CD4-positive, alpha-beta T cell (primary cell): Measurements from ENCODE around the gene HACD1. TPM values are rescaled to one million over a fixed set of nuclear protein-coding genes. Genes with fewer than 3 reads are reported as not detected.

Experiments
- ATAC-seq: fragments of 200-7000 bp; cut with Tn5 transposase; one replicate; pipeline ENCODE4 v1.10.0; 2022; ENCODE audit warnings: mild to moderate bottlenecking; ENCODE audit not compliant: poor library complexity
- CTCF ChIA-PET: fragments of 350-600 bp; sonication (Branson Sonifier 250); formaldehyde crosslinking; loops from one replicate; lab custom pipeline; 2021; ENCODE audit warnings: antibody characterized with exemption, inconsistent platforms; lab: Charles Lee
- POLR2A ChIA-PET: fragments of 350-600 bp; sonication (Branson Sonifier 250); formaldehyde crosslinking; loops from one replicate; lab custom pipeline; 2021; ENCODE audit warnings: antibody characterized with exemption, inconsistent platforms; lab: Charles Lee
- DNase-seq, 14 experiments: peaks; one replicate each; pipeline ENCODE4 v3.0.0-alpha.2; 2013 to 2020; ENCODE audit warnings: mixed read lengths in 2 of 14
- H3K27ac ChIP-seq, 2 donors: one replicate each; pipeline versions ENCODE4 v1.5.1 to v1.7.0; 2013; ENCODE audit warnings: low read length in 2 of 2, low read depth in 1 of 2, mild to moderate bottlenecking in 1 of 2
- H3K27me3 ChIP-seq, 2 experiments: 1 replicate in 1 of 2; 2 replicates in 1 of 2; pipeline versions ENCODE4 v1.6.1 to v1.7.0; 2013; ENCODE audit warnings: low read length in 2 of 2, control low read depth in 1 of 2, mild to moderate bottlenecking in 1 of 2, moderate library complexity in 1 of 2; ENCODE audit not compliant: insufficient read depth in 2 of 2, control insufficient read depth in 1 of 2
- H3K36me3 ChIP-seq: one replicate; pipeline ENCODE4 v1.6.1; 2013; ENCODE audit warnings: low read length, control low read depth; ENCODE audit not compliant: insufficient read depth
- H3K4me1 ChIP-seq: one replicate; pipeline ENCODE4 v1.6.1; 2013; ENCODE audit warnings: low read length, control low read depth; ENCODE audit not compliant: insufficient read depth
- H3K4me3 ChIP-seq: one replicate; pipeline ENCODE4 v1.5.1; 2013; ENCODE audit warnings: mild to moderate bottlenecking, low read length, moderate library complexity
- H3K9me3 ChIP-seq, 2 experiments: 1 replicate in 1 of 2; 2 replicates in 1 of 2; pipeline versions ENCODE4 v1.6.1 to v1.7.0; 2013; ENCODE audit warnings: low read length in 2 of 2, mild to moderate bottlenecking in 2 of 2, control low read depth in 1 of 2, moderate library complexity in 1 of 2; ENCODE audit not compliant: control insufficient read depth in 1 of 2, insufficient read depth in 1 of 2
- H3K27ac Mint-ChIP-seq: one replicate; pipeline ENCODE4 v1.8.0; 2020; ENCODE audit warnings: mixed read lengths
- H3K27me3 Mint-ChIP-seq: one replicate; pipeline ENCODE4 v1.8.0; 2021; ENCODE audit warnings: mixed read lengths
- H3K36me3 Mint-ChIP-seq: one replicate; pipeline ENCODE4 v1.8.0; 2021; ENCODE audit warnings: low read depth, mixed read lengths
- H3K4me1 Mint-ChIP-seq: one replicate; pipeline ENCODE4 v1.8.0; 2021; ENCODE audit warnings: low read depth, mixed read lengths
- H3K4me3 Mint-ChIP-seq: one replicate; pipeline ENCODE4 v1.8.0; 2020; ENCODE audit warnings: mild to moderate bottlenecking, mixed read lengths
- H3K9me3 Mint-ChIP-seq: one replicate; pipeline ENCODE4 v1.8.0; 2020; ENCODE audit warnings: mixed read lengths
- CTCF ChIP-seq: fragments of 200-600 bp; IDR thresholded peaks from one replicate; pipeline ENCODE4 v1.8.0; 2022; ENCODE audit warnings: antibody characterized with exemption, mild to moderate bottlenecking
- intact Hi-C, 2 experiments: fragments of 100-400 bp; cut with DNase I in 1 of 2; cut with micrococcal nuclease in 1 of 2; formaldehyde crosslinking; loops; one replicate each; pipeline versions ENCODE4 v1.15.1 to v1.9.0; 2023 to 2025; cut with DNase I, micrococcal nuclease
- total RNA-seq, 174 experiments: library from RNA in 2 of 174; stranded (reverse) in 2 of 174; gene quantifications; one replicate each; pipeline ENCODE4 v1.2.3 and lab custom pipeline; 2021 to 2026

HACD1 gene
- total RNA-seq, 2 experiments from 2014 or later = 0.75 to 0.77 TPM

GRCh38 chr10:17561111-17561510 is 56.1 kb downstream of the HACD1 start:
- no peak overlapping the region for H3K4me3 ChIP-seq
- H3K27ac ChIP-seq = no peak overlapping the region
- Mint-ChIP-seq H3K27ac (no peak overlapping the region), H3K27me3 (no peaks in the 10 kb centered on the region), H3K4me3 (no peak overlapping the region), H3K4me1 (no peaks in the 10 kb centered on the region), H3K36me3 (no peaks in the 10 kb centered on the region), H3K9me3 (no peaks in the 10 kb centered on the region)
- ChIA-PET CTCF (no interaction called here), POLR2A (no interaction called here)
- H3K36me3 ChIP-seq = no peaks in the 10 kb centered on the region
- no peaks in the 10 kb centered on the region for H3K4me1 ChIP-seq
- ATAC-seq (no peak), DNase-seq (no peak)
- H3K27me3 ChIP-seq = no peaks in the 10 kb centered on the region
- H3K9me3 ChIP-seq = no peaks in the 10 kb centered on the region
- intact Hi-C loops = no loop called here
- no peak for TF ChIP-seq CTCF

- Histone ChIP-seq H3K4me3 (no peak overlapping the region), H3K36me3 (no peaks in the 10 kb centered on the region), H3K4me1 (no peaks in the 10 kb centered on the region), H3K27me3 (no peaks in the 10 kb centered on the region), H3K9me3 (no peaks in the 10 kb centered on the region), H3K27ac (no peak overlapping the region)
- intact Hi-C loops = no loop called here
- no peak for TF ChIP-seq CTCF
- Mint-ChIP-seq H3K4me1 (no peaks in the 10 kb centered on the region), H3K9me3 (no peaks in the 10 kb centered on the region), H3K36me3 (no peaks in the 10 kb centered on the region), H3K27me3 (no peaks in the 10 kb centered on the region), H3K27ac (no peak overlapping the region), H3K4me3 (no peak overlapping the region)
- ChIA-PET POLR2A (no interaction called here), CTCF (no interaction called here)
- DNase-seq (no peak), ATAC-seq (no peak)
Measured at GRCh38 chr10:17557459-17557858, 59.7 kb downstream of the HACD1 start.

- ATAC-seq (no peak), DNase-seq (no peak)
- Mint-ChIP-seq H3K4me3 (no peak overlapping the region), H3K36me3 (no peaks in the 10 kb centered on the region), H3K4me1 (no peaks in the 10 kb centered on the region), H3K27me3 (peaks cover 3% of the 10 kb centered on the region), H3K9me3 (no peaks in the 10 kb centered on the region), H3K27ac (no peak overlapping the region)
- no peaks in the 10 kb centered on the region for H3K9me3 ChIP-seq
- no peak overlapping the region for H3K4me3 ChIP-seq
- no peaks in the 10 kb centered on the region for H3K4me1 ChIP-seq
- no peaks in the 10 kb centered on the region for H3K27me3 ChIP-seq
- no peaks in the 10 kb centered on the region for H3K36me3 ChIP-seq
- intact Hi-C loops = no loop called here
- TF ChIP-seq CTCF = no peak
- POLR2A ChIA-PET = no interaction called here
- CTCF ChIA-PET = no interaction called here
- H3K27ac ChIP-seq = no peak overlapping the region
Measured at GRCh38 chr10:17548770-17549169, 68.4 kb downstream of the HACD1 start.
